ENCODE data around the gene HSPA1L.
"Not testable (repeated sequence)": the region's sequence is repeated elsewhere in the genome, so short reads cannot be mapped to it uniquely, and the experiment has no call there.

HSPA1L gene

DNA sequence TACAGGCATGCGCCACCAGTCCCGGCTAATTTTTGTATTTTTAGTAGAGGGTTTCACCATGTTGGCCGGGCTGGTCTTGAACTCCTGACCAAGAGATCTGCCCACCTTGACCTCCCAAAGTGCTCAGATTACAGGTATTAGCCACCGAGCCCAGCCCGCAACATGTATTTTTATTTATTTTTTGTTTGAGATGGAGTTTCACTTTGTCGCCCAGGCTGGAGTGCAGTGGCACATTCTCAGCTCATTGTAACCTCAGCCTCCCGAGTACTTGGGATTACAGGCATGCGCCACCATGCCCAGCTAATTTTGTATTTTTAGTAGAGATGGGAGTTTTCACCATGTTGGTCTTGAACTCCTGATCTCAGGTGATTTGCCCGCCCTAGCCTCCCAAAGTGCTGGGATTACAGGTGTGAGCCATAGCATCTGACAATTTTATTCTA, 23.1 kb upstream of the HSPA1L start:
- in situ Hi-C loops (cut with MboI; ENCODE audit: low pct_unique_long_range_greater_than_20kb, low sequenced_read_pairs); DNase-seq: not testable (repeated sequence)

DNA sequence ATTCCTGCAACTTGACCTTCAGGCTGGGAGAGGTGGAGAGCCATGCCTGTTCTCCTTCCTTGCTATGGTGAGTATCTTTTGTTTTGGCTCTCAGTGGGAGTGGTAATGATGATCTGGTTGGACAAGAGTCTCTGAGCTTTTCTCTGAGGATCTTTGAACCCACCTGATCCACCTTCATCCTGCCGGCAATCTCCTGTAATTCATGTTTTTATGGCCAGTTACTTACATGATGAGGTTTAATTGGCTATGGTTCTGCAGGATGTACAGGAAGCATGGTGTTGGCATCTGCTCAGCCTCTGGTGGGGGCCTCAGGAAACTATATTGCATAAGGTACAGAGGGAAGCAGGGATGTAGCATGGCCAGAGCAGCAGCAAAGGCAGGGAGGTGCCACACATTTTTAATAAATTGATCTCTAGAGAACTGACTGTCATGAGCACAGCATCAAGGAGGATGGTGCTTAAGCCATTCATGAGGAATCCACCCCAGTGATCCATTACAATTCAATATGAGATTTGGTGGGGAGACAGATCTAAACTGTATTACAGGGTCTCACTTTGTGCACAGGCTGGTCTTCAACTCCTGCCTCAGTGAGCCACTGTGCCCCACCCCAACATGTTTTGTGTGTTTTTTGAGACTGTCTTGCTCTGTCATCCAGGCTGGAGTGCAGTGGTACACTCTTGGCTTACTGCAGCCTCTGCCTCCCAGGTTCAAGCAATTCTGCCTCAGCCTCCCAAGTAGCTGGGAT, 22.5 kb upstream of the HSPA1L start:
- no peak for DNase-seq
- in situ Hi-C loops (cut with MboI; ENCODE audit: low pct_unique_long_range_greater_than_20kb, low sequenced_read_pairs), result no loop called here

DNA sequence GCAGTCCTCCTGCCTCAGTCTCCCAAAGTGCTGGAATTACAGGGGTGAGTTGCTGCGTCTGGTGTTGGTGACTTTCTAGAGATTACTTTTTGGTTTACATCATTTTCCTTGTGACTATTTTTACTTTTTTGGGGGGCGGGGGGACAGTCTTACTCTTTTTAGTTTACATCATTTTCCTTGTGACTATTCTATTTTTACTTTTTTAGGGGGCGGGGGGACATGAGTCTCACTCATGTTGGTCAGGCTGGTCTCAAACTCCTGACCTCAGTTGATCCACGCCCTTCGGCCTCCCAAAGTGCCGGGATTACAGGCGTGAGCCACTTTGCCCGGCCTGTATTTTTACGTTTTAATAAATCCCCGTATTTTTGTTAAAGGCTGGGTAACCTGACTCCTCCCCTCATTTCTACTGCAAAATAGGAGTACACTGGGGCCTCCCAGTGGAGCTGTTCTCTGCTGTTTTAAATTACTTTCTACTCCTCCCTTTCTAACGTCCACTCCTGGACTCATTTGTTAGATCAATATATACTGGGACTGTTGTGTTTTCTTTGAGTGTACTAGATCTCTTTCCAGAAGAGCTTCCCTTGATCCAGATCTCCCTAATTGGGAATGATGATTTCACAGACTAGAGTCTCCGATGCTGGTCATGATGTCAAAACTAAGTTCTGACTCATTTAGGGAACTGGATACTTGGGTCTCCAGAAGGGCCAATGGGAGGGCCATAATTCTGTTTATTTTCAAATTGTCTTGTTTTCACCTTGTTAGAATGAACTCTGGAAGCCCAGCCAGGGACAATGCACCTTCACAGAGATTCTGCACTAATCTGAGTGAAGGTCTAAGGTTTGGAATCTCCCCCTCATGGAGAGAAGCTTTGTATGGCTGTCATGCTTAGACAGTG, 21.6 kb upstream of the HSPA1L start:
- DNase-seq, result no peak
- in situ Hi-C loops (cut with MboI; ENCODE audit: low pct_unique_long_range_greater_than_20kb, low sequenced_read_pairs), result no loop called here

DNA sequence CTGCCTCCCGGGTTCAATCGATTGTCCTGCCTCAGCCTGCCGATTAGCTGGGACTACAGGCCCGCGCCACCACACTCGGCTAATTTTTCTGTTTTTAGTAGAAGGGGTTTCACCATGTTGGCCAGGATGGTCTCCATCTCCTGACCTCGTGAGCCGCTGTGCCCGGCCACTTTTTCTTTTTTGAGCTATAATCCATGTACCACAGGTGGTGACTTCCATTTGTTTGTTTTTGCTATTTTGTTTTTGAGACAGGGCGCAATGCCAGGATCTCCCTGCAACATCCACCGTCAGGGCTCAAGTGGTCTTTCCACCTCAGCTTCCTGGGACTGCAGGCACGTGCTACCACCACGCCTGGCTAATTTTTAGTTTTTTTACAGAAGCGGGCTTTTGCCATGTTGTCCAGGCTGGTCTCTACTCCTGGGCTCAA, 21.0 kb upstream of the HSPA1L start:
- DNase-seq, result no peak
- in situ Hi-C loops (cut with MboI; ENCODE audit: low pct_unique_long_range_greater_than_20kb, low sequenced_read_pairs), result no loop called here

DNA sequence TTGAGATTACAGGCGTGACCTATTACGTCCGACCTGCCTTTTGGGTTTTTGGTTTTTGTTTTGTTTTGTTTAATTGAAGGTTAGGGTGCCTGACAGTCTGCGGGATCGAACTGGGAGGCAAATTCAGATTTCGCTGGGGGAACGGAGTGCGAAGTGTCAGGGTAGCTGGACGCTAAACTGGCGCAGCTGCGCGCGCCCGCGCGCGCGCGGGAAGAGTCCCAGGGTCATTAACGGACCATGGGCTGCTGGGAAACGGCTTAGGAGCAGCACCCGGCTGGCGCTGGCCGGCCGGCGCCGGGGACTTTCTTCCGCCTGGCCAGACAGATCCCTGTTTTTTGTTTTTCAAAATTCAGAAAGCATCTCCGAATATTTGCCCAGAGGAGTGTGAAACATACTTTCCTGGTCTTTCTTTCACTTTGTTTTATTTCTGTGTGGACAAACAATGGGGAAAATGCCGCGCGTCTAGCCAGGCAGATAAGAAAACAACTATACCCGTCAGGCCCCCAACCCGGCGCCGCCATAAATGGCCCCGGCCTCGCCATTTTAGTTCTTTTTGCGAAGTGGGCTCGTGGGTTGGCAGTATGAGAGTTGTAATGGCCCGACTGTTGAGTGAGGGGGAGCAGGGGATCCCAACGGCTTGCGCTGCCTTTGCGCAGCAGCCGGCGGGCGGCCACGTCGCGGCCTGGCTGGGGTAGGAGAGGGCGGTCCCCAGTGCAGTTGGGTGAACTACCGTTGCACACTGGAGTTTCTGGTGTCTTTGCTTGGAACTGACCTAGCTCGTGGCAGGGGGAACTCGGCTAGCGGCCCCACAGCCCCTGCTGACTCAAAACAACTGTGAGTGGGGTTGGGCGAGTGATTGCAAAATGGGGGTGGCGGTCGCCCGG, 19.5 kb upstream of the HSPA1L start:
- in situ Hi-C loops (cut with MboI; ENCODE audit: low pct_unique_long_range_greater_than_20kb, low sequenced_read_pairs), result no loop called here

DNA sequence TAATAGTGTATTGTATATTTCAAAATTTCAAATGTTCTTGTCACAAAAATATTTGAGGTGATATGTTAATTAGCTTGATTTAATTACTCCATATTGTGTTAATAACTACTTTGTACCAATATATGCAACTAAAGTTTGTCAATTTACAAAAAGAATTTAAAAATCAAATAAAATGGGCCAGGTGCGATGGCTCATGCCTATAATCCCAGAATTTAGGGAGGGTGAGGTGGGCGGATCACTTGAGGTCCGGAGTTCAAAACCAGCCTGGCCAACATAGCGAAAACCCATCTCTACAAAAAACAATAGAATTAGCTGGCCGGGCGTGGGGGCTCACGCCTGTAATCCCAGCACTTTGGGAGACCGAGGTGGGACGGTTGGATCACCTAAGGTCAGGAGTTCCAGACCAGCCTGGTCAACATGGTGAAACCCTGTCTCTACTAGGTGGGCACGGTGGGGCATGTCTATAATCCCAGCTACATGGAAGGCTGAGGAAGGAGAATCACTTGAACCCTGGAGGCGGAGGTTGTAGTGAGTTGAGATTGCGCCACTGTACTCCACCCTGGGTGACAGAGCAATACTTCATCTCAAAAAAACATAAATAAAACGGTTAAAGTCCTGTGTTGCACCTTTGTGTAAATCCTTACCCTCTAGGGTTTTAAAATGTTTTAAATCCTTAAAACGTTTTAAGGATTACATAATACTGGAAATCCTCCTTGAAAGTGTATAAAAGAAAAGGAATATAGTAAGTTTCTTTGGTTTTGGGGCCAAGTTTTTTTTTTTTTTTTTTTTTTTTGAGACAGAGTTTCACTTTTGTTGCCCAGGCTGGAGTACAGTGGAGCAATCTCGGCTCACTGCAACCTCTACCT, 16.5 kb upstream of the HSPA1L start:
- in situ Hi-C loops (cut with MboI; ENCODE audit: low pct_unique_long_range_greater_than_20kb, low sequenced_read_pairs), result no loop called here

More for the DNA sequence above, 19.5 kb upstream of the HSPA1L start:
- DNase-seq, result peak; percentile 90

DNA sequence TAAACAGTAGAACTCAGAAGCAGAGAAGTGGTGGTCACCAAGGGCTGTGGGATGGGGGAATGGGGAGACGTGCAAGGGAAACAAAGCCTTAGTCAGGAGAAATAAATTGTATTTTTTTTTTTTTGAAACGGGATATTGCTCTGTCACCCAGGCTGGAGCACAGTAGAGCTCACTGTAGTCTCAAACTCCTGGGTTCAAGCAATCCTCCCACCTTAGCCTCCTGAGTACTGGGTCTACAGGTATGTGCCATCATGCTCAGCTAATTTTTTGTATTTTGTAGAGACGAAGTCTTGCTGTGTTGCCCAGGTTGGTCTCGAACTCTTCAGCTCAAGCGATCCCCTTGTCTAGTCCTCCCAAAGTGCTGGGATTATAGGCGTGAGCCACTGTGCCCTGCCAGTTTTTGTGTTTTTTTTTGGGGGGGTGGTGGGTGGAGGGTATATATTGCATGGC, 15.8 kb upstream of the HSPA1L start:
- no peak for DNase-seq
- in situ Hi-C loops (cut with MboI; ENCODE audit: low pct_unique_long_range_greater_than_20kb, low sequenced_read_pairs), result no loop called here

More for the DNA sequence above, 16.5 kb upstream of the HSPA1L start:
- DNase-seq, result no peak

DNA sequence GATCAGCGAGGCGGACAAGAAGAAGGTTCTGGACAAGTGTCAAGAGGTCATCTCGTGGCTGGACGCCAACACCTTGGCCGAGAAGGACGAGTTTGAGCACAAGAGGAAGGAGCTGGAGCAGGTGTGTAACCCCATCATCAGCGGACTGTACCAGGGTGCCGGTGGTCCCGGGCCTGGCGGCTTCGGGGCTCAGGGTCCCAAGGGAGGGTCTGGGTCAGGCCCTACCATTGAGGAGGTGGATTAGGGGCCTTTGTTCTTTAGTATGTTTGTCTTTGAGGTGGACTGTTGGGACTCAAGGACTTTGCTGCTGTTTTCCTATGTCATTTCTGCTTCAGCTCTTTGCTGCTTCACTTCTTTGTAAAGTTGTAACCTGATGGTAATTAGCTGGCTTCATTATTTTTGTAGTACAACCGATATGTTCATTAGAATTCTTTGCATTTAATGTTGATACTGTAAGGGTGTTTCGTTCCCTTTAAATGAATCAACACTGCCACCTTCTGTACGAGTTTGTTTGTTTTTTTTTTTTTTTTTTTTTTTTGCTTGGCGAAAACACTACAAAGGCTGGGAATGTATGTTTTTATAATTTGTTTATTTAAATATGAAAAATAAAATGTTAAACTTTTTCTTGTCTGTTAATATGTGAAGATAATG, 14.7 kb upstream of the HSPA1L start:
- in situ Hi-C loops (cut with MboI; ENCODE audit: low pct_unique_long_range_greater_than_20kb, low sequenced_read_pairs), result no loop called here
- DNase-seq, result peak; percentile 85

DNA sequence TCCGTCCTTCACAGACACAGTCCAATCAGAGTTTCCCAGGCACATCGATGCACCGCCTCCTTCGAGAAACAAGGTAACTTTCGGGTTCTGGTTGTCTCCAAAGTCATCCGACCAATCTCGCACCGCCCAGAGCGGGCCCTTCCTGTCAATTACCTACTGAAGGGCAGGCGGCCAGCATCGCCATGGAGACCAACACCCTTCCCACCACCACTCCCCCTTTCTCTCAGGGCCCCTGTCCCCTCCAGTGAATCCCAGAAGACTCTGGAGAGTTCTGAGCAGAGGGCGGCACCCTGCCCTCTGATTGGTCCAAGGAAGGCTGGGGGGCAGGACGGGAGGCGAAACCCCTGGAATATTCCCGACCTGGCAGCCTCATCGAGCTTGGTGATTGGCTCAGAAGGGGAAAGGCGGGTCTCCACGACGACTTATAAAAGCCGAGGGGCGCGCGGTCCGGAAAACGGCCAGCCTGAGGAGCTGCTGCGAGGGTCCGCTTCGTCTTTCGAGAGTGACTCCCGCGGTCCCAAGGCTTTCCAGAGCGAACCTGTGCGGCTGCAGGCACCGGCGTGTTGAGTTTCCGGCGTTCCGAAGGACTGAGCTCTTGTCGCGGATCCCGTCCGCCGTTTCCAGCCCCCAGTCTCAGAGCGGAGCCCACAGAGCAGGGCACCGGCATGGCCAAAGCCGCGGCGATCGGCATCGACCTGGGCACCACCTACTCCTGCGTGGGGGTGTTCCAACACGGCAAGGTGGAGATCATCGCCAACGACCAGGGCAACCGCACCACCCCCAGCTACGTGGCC, 12.4 kb upstream of the HSPA1L start, which contains the start of gene HSPA1B:
HSPA1B (plus strand) TSS at position 453 of the 794 bp plus-strand sequence; CDS start at position 666, 213 bp downstream.
- DNase-seq, result peak; percentile 100
- in situ Hi-C loops (cut with MboI; ENCODE audit: low pct_unique_long_range_greater_than_20kb, low sequenced_read_pairs), result no loop called here

DNA sequence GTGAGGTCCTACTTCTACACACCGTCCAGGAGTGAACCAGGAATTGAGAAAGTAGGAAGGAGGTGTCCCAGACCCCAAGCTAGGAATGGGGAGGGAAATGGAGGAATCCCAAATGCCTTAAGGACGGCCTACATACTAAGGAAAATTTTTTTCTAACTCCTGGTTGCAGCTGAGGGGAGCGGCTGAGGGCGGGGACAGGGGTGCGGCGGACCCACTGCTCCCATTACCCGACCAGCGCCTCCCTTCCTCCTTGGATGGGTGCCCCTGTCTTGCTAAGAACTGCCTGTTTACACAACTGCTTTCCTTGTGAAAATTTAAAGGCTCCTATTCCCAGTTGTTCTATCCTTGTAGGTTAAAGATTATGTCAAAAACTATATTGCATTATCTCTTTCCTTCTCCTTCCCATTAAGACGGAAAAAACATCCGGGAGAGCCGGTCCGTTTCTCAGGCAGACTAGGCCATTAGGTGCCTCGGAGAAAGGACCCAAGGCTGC, 11.8 kb upstream of the HSPA1L start:
- in situ Hi-C loops (cut with MboI; ENCODE audit: low pct_unique_long_range_greater_than_20kb, low sequenced_read_pairs), result no loop called here
- DNase-seq, result no peak

DNA sequence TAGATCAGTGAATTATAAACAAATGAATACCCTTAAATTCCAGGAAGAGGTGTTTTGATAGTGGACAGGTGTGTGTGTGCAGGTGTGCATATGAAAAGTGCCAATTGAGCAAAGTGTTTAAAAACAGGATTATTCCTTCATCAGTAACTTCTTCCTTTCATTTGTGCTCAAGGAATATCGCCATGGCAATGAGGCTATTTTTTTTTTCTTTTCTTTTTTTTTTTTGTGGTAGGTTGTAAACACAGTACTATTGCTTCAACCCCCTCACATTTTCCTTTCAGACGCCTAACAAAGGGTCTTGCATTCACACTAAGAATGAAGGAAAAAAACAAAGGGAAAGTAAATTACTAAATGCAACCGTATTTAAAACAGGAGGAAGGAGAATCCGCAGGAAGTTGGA, 10.5 kb upstream of the HSPA1L start:
- DNase-seq, result no peak
- in situ Hi-C loops (cut with MboI; ENCODE audit: low pct_unique_long_range_greater_than_20kb, low sequenced_read_pairs), result no loop called here

DNA sequence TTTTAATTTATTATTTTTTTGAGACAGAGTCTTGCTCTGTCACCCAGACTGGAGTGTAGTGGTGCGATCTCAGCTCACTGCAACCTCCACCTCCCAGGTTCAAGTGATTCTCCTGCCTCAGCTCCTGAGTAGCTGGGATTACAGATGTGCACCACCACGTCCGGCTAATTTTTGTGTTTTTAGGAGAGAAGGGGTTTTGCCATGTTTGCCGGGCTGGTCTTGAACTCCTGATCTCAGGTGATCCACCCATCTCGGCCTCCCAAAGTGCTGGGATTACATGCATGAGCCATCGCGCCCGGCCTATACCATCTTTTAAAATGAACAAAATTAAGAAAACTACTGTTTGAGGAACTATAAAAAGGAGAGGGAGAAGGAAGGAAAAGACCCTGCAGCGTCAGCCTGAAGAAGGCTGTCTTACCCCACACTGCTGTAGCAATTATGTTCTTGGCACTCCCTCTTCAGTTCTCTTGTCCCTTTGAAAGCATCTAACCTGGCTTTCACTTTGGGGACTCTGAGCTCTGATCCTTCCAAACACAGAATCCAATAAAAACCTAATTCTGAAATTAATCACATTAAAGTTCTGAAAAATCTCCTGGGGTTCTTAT, 8.6 kb upstream of the HSPA1L start:
- peak; percentile 59 for DNase-seq
- in situ Hi-C loops (cut with MboI; ENCODE audit: low pct_unique_long_range_greater_than_20kb, low sequenced_read_pairs), result not testable (repeated sequence)

DNA sequence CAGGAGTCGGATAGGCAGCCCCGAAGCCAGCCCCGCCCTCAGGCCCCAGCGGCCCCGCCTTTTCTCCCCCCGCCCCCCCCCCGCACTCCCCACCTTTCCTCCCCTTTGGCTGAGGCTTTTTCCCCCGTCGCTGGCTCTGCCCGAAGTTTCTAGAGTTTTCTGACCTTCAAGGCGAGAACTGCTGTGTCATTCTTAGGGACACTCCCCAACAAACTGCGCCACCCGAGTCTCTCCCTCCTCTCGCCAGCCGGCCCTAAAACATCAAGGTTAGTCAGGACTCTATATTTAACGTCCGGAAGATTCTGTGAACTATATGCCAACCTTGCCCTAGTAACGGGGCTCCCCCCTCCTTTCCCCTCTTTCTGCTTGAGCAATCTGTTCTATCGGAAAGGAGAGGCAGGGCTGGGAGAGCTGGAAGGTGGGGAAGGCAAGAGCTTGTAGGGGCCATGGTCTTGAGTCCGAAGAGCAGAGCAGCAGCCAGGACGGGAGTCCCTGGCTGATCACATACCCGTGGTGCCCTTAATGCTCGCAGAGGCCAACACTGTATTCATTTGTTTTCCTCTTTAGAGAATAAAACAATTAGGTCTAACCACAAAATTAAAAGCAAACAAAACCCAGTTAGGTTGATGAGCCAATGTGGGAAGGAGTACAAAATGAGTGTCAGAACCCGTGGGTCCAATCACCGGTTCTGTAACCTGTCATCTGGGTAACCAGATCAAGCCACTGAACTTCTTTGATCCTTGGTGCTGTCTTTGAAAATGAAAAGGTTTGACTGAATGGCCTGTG, 7.1 kb upstream of the HSPA1L start:
- peak; percentile 84 for DNase-seq
- in situ Hi-C loops (cut with MboI; ENCODE audit: low pct_unique_long_range_greater_than_20kb, low sequenced_read_pairs), result no loop called here

DNA sequence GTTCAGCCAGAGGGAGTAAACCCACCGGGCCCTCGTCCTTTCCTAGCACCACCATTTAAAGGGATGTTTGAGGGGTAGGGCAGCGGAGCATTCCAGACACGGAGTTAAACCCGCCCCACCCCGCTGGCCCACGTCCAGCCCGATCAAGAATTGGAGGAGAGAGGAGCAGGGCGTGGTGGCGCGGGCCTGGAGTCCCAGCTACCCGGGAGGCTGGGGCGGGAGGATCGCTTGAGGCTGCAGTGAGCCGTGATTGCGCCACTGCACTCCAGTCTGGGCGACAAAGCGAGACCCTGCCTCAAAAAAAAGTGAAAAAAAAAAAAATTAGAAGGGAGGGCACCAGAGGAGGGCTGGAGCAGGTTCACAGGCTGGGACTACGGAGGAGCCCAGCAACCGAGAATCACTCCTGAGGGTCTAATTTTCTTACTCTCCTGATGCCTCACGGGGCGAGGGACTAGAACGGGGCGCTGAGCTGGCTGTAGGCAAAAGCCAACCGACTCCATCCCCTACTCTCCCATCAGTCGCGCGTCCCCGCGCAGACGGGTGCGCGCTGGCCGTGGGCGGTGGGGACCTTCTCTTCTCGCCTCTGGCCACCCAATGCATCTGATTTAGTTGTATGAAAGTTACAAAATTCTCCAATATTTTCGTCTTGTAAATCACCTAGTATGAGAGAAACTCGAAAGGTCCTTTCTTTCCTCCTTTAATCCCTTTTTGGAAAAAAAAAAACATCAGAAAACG, 6.4 kb upstream of the HSPA1L start:
- in situ Hi-C loops (cut with MboI; ENCODE audit: low pct_unique_long_range_greater_than_20kb, low sequenced_read_pairs), result no loop called here
- peak; percentile 77 for DNase-seq

DNA sequence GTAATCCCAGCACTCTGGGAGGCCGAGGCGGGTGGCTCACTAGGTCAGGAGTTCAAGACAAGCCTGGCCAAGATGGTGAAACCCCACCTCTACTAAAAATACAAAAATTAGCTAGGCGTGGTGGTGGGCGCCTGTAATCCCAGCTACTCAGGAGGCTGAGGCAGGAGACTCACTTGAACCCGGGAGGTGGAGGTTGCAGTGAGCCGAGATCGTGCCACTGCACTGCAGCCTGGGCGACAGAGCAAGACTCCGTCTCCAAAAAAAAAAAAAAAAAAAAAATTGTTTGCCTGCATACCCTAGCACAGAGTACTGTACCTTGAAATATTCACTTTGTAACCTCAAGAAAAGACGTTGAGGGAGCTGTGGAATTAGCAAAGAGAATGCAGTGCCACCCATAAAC, 5.3 kb upstream of the HSPA1L start:
- DNase-seq; in situ Hi-C loops (cut with MboI; ENCODE audit: low pct_unique_long_range_greater_than_20kb, low sequenced_read_pairs): not testable (repeated sequence)
